Progenitor cell of endocrine pancreas (in vitro differentiated cells): ENCODE results near the gene ANKFY1. TPM values are rescaled to one million over a fixed set of nuclear protein-coding genes. Genes with fewer than 3 reads are reported as not detected.
A peak's percentile ranks its signal among the peaks of the same experiment; 100 is the strongest.

ENCODE experiments used
- DNase-seq: peaks from one replicate; pipeline ENCODE4 v3.0.0; 2021; ENCODE audit warnings: low spot score; ENCODE audit not compliant: unreplicated experiment
- H3K27ac Mint-ChIP-seq: 2 replicates; pipeline ENCODE4 v1.8.0; 2021; ENCODE audit warnings: mild to moderate bottlenecking, moderate library complexity, mixed read lengths
- H3K27me3 Mint-ChIP-seq: 2 replicates; pipeline ENCODE4 v1.8.0; 2021; ENCODE audit warnings: mixed read lengths
- H3K36me3 Mint-ChIP-seq: 2 replicates; pipeline ENCODE4 v1.8.0; 2022; ENCODE audit warnings: mixed read lengths; ENCODE audit not compliant: insufficient read depth
- H3K4me1 Mint-ChIP-seq: 2 replicates; pipeline ENCODE4 v1.8.0; 2021; ENCODE audit warnings: low read depth, mixed read lengths
- H3K4me3 Mint-ChIP-seq: 2 replicates; pipeline ENCODE4 v1.8.0; 2021; ENCODE audit warnings: low read depth, mild to moderate bottlenecking, moderate library complexity, mixed read lengths
- H3K9me3 Mint-ChIP-seq: 2 replicates; pipeline ENCODE4 v1.8.0; 2021; ENCODE audit warnings: low read depth, mixed read lengths
- CTCF ChIP-seq: fragments of 200-600 bp; sonication (generic); IDR thresholded peaks from one replicate; pipeline ENCODE4 v1.5.0; 2021; ENCODE audit warnings: antibody characterized with exemption, mild to moderate bottlenecking; ENCODE audit not compliant: unreplicated experiment
- total RNA-seq: library from RNA; stranded (reverse); gene quantifications from 2 replicates; pipeline ENCODE4 v1.2.1, GENCODE V29; 2021

ANKFY1 gene
- total RNA-seq, 1 donor from 2014 or later = 59.8 TPM

GRCh38 chr17:4187076-4187475 lies 76.7 kb downstream of the ANKFY1 start:
- TF ChIP-seq CTCF = no peak
- H3K9me3 Mint-ChIP-seq = no peaks in the 10 kb centered on the region
- no peaks in the 10 kb centered on the region for H3K27me3 Mint-ChIP-seq
- no peak overlapping the region for H3K4me3 Mint-ChIP-seq
- H3K27ac Mint-ChIP-seq = no peak overlapping the region
- DNase-seq = no peak
- no peaks in the 10 kb centered on the region for H3K4me1 Mint-ChIP-seq
- peaks cover 11% of the 10 kb centered on the region for H3K36me3 Mint-ChIP-seq

GRCh38 chr17:4186357-4186881 lies 77.4 kb downstream of the ANKFY1 start:
- no peaks in the 10 kb centered on the region for H3K4me1 Mint-ChIP-seq
- TF ChIP-seq CTCF = no peak
- no peaks in the 10 kb centered on the region for H3K9me3 Mint-ChIP-seq
- H3K27me3 Mint-ChIP-seq = no peaks in the 10 kb centered on the region
- no peak overlapping the region for H3K27ac Mint-ChIP-seq
- H3K4me3 Mint-ChIP-seq = no peak overlapping the region
- DNase-seq = no peak
- peaks cover 13% of the 10 kb centered on the region for H3K36me3 Mint-ChIP-seq

DNA sequence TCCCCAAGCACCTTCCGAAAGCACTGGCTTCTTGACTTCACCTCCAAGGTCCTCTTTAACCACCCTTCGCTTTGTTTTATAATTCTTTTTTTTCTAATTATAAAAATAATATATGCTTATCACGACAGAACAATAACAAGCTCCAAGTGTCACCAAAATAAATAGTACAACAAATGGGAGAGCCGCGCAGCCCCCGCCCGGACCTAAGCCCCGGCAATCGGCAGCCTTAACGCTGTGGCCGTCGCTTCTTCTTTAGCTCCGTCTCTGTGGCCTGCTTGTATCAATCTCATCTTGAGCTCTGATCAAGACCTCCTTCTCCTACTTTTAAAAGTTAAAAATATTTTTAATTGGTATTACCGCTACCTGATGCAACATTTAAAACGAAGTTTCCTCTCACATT lies 78.1 kb downstream of the ANKFY1 start:
- H3K36me3 Mint-ChIP-seq = peaks cover 13% of the 10 kb centered on the region
- H3K9me3 Mint-ChIP-seq = no peaks in the 10 kb centered on the region
- H3K27me3 Mint-ChIP-seq = no peaks in the 10 kb centered on the region
- TF ChIP-seq CTCF = no peak
- no peak overlapping the region for H3K27ac Mint-ChIP-seq
- no peaks in the 10 kb centered on the region for H3K4me1 Mint-ChIP-seq
- no peak overlapping the region for H3K4me3 Mint-ChIP-seq
- DNase-seq = no peak

DNA sequence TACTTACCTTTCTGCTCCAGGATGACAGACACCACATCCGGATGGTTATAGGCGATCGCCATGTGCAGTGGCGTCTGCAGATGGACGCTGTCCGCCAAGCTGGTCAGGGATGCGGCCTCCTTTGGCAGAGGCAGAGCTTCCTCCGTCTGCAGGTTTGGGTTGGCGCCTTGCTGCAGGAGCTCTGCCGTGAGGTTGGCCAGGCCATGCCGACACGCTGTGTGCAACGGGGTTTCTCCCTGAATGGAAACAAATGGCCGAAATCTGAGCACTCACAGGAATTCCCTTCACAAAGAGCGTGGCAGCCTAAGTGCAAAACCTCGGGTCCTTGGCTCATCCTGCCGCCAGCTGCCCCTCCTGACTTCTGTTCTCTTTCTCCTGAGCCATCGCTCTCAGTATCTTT lies 79.0 kb downstream of the ANKFY1 start:
- no peak overlapping the region for H3K4me3 Mint-ChIP-seq

GRCh38 chr17:4182043-4182442 lies 81.7 kb downstream of the ANKFY1 start:
- no peak for DNase-seq
- H3K36me3 Mint-ChIP-seq = peaks cover 31% of the 10 kb centered on the region
- no peak overlapping the region for H3K27ac Mint-ChIP-seq
- TF ChIP-seq CTCF = no peak
- H3K27me3 Mint-ChIP-seq = no peaks in the 10 kb centered on the region
- no peaks in the 10 kb centered on the region for H3K4me1 Mint-ChIP-seq
- no peaks in the 10 kb centered on the region for H3K9me3 Mint-ChIP-seq
- H3K4me3 Mint-ChIP-seq = no peak overlapping the region

More for the DNA sequence above, 79.0 kb downstream of the ANKFY1 start:
- H3K27ac Mint-ChIP-seq = peak overlapping the region; percentile 29
- no peak for DNase-seq
- TF ChIP-seq CTCF = no peak
- H3K36me3 Mint-ChIP-seq = peaks cover 14% of the 10 kb centered on the region
- no peaks in the 10 kb centered on the region for H3K4me1 Mint-ChIP-seq
- no peaks in the 10 kb centered on the region for H3K9me3 Mint-ChIP-seq
- no peaks in the 10 kb centered on the region for H3K27me3 Mint-ChIP-seq
